HG03520 (cell line): ENCODE data around the gene OR4A16.

Source experiments
- ATAC-seq: cut with Tn5 transposase; IDR thresholded peaks from one replicate; pipeline ENCODE4 v1.9.1; 2021; ENCODE audit warnings: mild to moderate bottlenecking, moderate library complexity; ENCODE audit not compliant: unreplicated experiment

OR4A16 gene, protein sequence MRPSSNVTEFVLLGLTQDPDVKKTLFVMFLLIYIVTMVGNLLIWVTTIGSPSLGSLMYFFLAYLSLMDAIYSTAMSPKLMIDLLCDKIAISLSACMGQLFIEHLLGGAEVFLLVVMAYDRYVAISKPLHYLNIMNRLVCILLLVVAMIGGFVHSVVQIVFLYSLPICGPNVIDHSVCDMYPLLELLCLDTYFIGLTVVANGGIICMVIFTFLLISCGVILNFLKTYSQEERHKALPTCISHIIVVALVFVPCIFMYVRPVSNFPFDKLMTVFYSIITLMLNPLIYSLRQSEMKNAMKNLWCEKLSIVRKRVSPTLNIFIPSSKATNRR

DNA sequence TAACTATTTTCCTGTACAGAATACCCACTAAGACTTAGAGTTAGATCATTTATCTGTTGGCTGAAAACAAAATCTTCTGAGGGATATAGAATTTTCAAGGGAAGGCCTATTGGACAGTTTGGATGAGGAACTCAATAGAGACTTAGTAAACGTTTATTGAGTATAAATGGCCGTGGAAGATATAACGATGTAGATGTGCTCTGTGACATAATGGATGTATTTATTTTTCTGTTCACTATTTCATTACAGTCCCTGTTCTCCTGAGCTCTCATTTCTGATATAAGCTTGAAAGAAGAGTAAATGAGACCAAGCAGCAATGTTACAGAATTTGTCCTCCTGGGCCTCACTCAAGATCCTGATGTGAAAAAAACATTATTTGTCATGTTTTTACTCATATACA is at the start of gene OR4A16:
OR4A16 (plus strand) TSS at position 301 of the 400 bp plus-strand sequence; CDS start at position 301, 0 bp downstream.
- ATAC-seq: no peak

DNA sequence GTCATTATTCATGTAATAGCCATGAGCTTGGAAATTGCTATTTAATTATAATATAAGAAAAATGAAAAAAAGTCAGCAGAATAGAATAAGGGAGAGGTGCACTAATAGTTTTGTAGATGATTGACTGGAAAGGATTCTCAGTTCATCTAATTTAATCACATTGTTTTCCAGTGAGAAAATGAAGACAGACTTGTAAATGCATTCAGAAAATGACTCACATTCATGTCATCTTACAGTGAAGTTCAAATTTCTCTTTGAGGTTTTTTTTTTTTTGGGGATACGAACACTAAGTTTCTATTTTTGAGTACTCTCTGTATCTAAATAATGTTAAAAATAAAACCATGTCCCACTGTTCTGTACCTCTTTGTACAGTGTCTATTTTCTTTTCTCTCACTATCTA is 18.5 kb upstream of the OR4A16 start:
- no peak for ATAC-seq

DNA sequence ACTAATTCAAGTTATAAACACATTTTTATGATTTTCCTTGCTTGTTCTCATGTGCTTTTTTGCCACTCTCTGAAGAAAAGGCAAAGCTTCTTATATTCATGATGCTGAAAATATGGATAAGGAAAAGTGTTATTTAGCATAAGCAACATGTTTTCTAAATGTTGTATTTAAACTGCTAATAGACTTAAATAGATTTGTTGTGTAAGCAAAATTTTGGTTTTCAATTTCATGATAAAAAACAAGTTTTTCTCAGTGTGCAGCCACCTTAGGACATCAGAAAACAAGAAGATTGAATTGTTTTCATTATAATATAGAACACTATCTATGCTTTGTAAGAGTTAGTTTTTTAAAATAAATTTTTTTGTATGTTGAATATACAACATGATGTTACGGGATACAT is 2.3 kb downstream of the OR4A16 start:
- no peak for ATAC-seq

DNA sequence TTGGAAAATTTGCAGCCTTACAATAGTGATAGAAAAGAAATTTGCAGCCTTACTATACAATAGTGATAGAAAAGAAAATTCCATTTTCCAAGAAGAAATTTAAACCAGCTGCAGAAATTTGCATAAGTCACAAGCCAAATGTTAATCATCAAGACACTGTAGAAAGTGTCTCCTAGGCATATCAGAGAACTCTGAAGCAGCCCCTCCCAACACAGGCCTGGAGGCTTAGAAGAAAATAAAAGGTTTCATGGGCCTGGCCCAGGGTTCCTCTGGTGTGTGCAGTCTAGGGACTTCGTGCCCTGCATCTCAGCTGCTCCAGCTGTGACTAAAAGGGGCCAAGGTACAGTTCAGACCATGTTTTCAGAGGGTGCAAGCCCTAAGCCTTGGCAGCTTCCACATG is 6.0 kb downstream of the OR4A16 start:
- ATAC-seq: no peak

DNA sequence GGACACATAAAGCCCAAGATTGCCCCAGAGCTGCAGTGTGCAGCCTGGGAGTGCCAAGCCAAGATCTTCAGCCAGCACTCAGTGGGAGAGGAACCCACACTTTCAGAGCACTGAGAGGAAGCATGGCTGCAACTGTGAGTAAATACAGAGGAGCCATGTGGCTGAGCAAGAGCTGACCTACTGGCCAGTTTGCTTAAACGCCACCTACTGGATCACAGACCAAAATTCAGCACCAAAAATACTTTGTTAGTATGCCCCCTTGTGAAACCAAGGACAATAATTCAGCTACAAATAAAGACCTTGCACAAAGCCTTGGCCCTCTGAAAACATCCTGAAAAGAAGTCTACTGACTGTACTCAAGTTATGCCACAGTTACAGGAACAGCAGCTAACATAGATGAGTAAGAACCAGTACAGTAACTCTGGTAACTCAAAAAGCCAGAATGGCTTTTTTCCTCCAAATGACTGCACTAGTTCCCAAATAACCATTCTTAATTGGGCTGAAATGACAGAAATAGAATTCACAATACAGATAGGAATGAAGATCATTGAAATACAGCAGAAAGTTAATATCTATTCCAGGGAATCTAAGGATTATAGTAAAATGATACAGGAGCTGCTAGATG is 14.7 kb downstream of the OR4A16 start:
- no peak for ATAC-seq

DNA sequence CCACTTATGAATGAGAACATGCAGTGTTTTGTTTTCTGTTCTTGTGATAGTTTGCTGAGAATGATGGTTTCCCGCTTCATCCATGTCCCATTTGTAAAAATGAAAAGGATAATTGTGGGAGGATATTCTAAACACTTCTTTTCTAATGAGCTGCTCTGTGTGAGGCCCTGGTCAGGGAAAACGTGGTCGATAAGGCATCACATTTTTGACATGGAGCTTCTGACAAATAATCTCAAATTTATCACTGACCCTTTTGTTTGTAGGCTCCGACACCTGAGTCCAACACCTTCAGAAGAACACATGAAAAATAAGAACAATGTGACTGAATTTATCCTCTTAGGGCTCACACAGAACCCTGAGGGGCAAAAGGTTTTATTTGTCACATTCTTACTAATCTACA is 24.7 kb downstream of the OR4A16 start, which contains the start of gene OR4A15:
OR4A15 (plus strand) TSS at position 301 of the 400 bp plus-strand sequence; CDS start at position 301, 0 bp downstream.
- ATAC-seq: no peak
